GM10248 (cell line): ENCODE results near the gene GSPT1.
"Not testable (repeated sequence)": the region's sequence is repeated elsewhere in the genome, so short reads cannot be mapped to it uniquely, and the experiment has no call there.

Experiments
- CTCF ChIA-PET: fragments of 300-600 bp; sonication (Branson Sonifier 250); formaldehyde crosslinking; extraction: SDS; loops from one replicate; lab custom pipeline; 2021; ENCODE audit warnings: antibody characterized with exemption; lab: Yijun Ruan, JAX
- POLR2A ChIA-PET: fragments of 350-650 bp; sonication (Branson Sonifier 250); formaldehyde crosslinking; extraction: SDS; loops from one replicate; lab custom pipeline; 2020; ENCODE audit warnings: antibody characterized with exemption; lab: Yijun Ruan, JAX
- DNase-seq: peaks from one replicate; pipeline ENCODE4 v3.0.0; 2012; ENCODE audit errors: extremely low spot score
- CTCF ChIP-seq: IDR thresholded peaks from 2 replicates; pipeline ENCODE4 v1.5.1; 2012; ENCODE audit warnings: mild to moderate bottlenecking, low read depth; ENCODE audit errors: extremely low read depth, missing control alignments, control extremely low read depth

The GSPT1 gene

GRCh38 chr16:11915644-11916523 lies at the start of gene GSPT1:
Gene GSPT1, minus strand, starts transcription at chr16:11915956. Its CDS starts 236 bp downstream, at chr16:11915720.
- peak; percentile 97 for DNase-seq
- ChIA-PET POLR2A (interaction anchor here (0.9 kb wide), 1 partner anchor 9 kb away, joined by 3 read pairs; no protein-coding TSS in a partner anchor), CTCF (interaction anchor here (0.9 to 2.9 kb wide), 4 partner anchors 9 to 384 kb away, joined by 3 to 12 read pairs (median 8); no protein-coding TSS in a partner anchor)
- TF ChIP-seq CTCF, result peak; percentile 8

- ChIA-PET CTCF (interaction anchor here (0.9 to 3.7 kb wide), 9 partner anchors 8 to 168 kb away, joined by 3 to 19 read pairs (median 4); partner anchors contain the start of gene ZC3H7A), POLR2A (interaction anchor here (1.9 kb wide), 1 partner anchor 12 kb away, joined by 6 read pairs; the partner anchor contains the start of gene SNX29)
- TF ChIP-seq CTCF, result no peak
- peak; percentile 71 for DNase-seq
These were observed 49.2 kb upstream of the GSPT1 start, which contains the start of gene TNFRSF17 for GRCh38 chr16:11964761-11965551. Gene TNFRSF17, plus strand, starts transcription at chr16:11965210. Its CDS starts 115 bp downstream, at chr16:11965325.

- POLR2A ChIA-PET, result no interaction called here
- no peak for DNase-seq
- CTCF ChIA-PET, result interaction anchor here (0.7 to 3.7 kb wide), 5 partner anchors 10 to 131 kb away, joined by 3 to 19 read pairs (median 6); no protein-coding TSS in a partner anchor
- no peak for TF ChIP-seq CTCF
These were observed 48.0 kb upstream of the GSPT1 start for GRCh38 chr16:11963706-11964105.

DNA sequence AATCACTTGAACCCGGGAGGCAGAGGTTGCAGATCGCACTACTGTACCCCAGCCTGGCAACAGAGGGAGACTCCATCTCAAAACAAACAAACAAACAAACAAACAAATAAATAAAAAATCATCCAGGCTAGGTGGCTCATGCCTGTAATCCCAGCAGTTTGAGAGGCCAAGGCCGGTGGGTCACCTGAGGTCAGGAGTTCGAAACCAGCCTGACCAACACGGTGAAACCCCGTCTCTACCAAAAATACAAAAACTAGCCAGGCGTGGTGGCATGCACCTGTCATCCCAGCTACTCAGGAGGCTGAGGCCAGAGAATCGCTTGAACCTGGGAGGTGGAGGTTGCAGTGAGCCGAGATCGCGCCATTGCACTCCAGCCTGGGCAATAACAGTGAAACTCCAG lies 47.2 kb upstream of the GSPT1 start:
- POLR2A ChIA-PET, DNase-seq: not testable (repeated sequence)
- CTCF ChIA-PET, result interaction anchor here (0.7 to 3.7 kb wide), 4 partner anchors 14 to 132 kb away, joined by 3 to 19 read pairs (median 7); no protein-coding TSS in a partner anchor

- POLR2A ChIA-PET, DNase-seq: not testable (repeated sequence)
- CTCF ChIA-PET, result interaction anchor here (1.0 to 2.5 kb wide), 3 partner anchors 20 to 106 kb away, joined by 3 to 11 read pairs (median 3); no protein-coding TSS in a partner anchor
These were observed 46.7 kb upstream of the GSPT1 start for GRCh38 chr16:11962457-11962856.

DNA sequence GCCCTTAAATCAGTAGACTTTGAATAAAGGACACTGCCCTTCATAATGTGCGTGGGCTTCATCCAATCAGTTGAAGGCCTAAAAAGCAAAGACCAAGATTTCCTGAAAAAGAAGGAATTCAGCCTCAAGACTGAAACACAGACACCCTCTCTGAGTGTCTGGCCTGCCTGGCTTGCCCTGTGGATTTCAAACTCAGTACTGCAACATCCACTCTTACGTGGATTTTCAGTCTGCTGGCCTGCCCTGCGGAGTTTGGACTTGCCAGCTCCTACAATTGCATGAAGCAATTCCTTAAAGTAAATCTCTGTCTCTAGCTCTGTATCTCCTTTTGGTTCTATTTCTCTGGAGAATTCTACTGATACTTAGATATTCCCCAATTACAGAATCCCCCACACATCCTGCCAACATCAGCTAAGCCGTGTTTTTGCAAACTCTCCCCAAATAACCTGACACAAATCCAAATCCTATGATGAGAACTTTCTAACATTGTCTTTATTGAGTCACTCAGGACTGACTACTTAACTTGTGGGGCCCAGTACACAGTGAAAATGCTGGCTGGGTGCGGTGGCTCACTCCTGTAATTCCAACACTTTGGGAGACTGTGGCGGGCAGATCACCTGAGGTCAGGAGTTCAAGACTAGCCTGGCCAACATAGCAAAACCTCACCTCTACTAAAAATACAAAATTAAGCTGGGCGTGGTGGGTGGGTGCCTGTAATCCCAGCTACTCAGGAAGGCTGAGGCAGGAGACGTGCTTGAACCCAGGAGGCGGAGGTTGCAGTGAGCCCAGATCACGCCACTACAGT lies 42.0 kb upstream of the GSPT1 start:
- POLR2A ChIA-PET, result no interaction called here

More for the DNA sequence above, 42.0 kb upstream of the GSPT1 start:
- TF ChIP-seq CTCF, result no peak
- CTCF ChIA-PET, result interaction anchor here (1.2 to 3.3 kb wide), 4 partner anchors 9 to 110 kb away, joined by 3 to 20 read pairs (median 10); no protein-coding TSS in a partner anchor
- no peak for DNase-seq
